ENCODE results near the gene ZNF780A. TPM values are rescaled to one million over a fixed set of nuclear protein-coding genes. Genes with fewer than 3 reads are reported as not detected.
"Not testable (repeated sequence)": the region's sequence is repeated elsewhere in the genome, so short reads cannot be mapped to it uniquely, and the experiment has no call there.

ZNF780A gene
- total and polyA plus RNA-seq, 7 experiments from 2014 or later: 13.9 to 49.5 (median 21.2) TPM

- H3K27ac ChIP-seq (ENCODE audit: low read depth, low read length): no peak overlapping the region
- CTCF ChIA-PET: no interaction called here
- H3K4me1 ChIP-seq (ENCODE audit: control insufficient read depth in 2 of 2, insufficient read depth in 2 of 2, low read length in 2 of 2): peaks cover 12% of the 10 kb centered on the region in 2 donors
- peaks cover 0 to 15% (median 0%) of the 10 kb centered on the region in 3 experiments for H3K9me3 ChIP-seq (ENCODE audit: control insufficient read depth in 2 of 3, low read length in 3 of 3)
- H3K36me3 ChIP-seq (ENCODE audit: control insufficient read depth in 2 of 3, insufficient read depth in 3 of 3, low read length in 3 of 3): peaks cover 0 to 16% (median 0%) of the 10 kb centered on the region in 3 experiments
- intact Hi-C loops (cut with micrococcal nuclease): loop anchor here (1.0 to 5.0 kb wide), 3 partner anchors 37 to 58 kb away; partner anchors contain the start of gene ZNF780A (in 1 of the 2)
- ATAC-seq: no peak
- no peak for DNase-seq
- peak overlapping the region in 5 of 9 donors; percentile 12 to 83 (median 64) for H3K27ac Mint-ChIP-seq
- POLR2A ChIA-PET: interaction anchor here (2.8 kb wide), 1 partner anchor 36 kb away, joined by 12 read pairs; the partner anchor contains the start of gene ZNF780A
- peaks cover 20 to 49% (median 38%) of the 10 kb centered on the region in 5 donors for H3K36me3 Mint-ChIP-seq
- H3K4me3 ChIP-seq (ENCODE audit: low read length): peak overlapping the region; percentile 81
- peaks cover 0 to 11% (median 3%) of the 10 kb centered on the region in 5 donors for H3K27me3 Mint-ChIP-seq
- H3K9me3 Mint-ChIP-seq: peaks cover 0 to 36% (median 17%) of the 10 kb centered on the region in 11 donors
- peak overlapping the region; percentile 97 to 100 (median 99) for H3K4me3 Mint-ChIP-seq
- no peaks in the 10 kb centered on the region for H3K27me3 ChIP-seq (ENCODE audit: control insufficient read depth in 2 of 2, insufficient read depth in 2 of 2, low read length in 2 of 2)
- H3K4me1 Mint-ChIP-seq: peaks cover 31 to 69% (median 54%) of the 10 kb centered on the region in 7 donors
Observed at GRCh38 chr19:40054632-40055031, 36.1 kb downstream of the ZNF780A start.

GRCh38 chr19:40053491-40053890 is 37.3 kb downstream of the ZNF780A start:
- DNase-seq (no peak), ATAC-seq (no peak)
- Mint-ChIP-seq H3K4me1 (peaks cover 31 to 71% (median 57%) of the 10 kb centered on the region in 7 donors), H3K9me3 (peaks cover 3 to 35% (median 9%) of the 10 kb centered on the region in 11 donors), H3K36me3 (peaks cover 21 to 56% (median 47%) of the 10 kb centered on the region in 5 donors), H3K4me3 (peak overlapping the region in 9 of 10 donors; percentile 29 to 100 (median 97)), H3K27ac (peak overlapping the region in 1 of 9 donors; percentile 49), H3K27me3 (peaks cover 0 to 3% (median 0%) of the 10 kb centered on the region in 5 donors)
- peaks cover 12% of the 10 kb centered on the region in 2 donors for H3K4me1 ChIP-seq (ENCODE audit: control insufficient read depth in 2 of 2, insufficient read depth in 2 of 2, low read length in 2 of 2)
- intact Hi-C loops (cut with micrococcal nuclease): loop anchor here in 1 of 2 donors (5.0 kb wide), 1 partner anchor 36 kb away; no protein-coding TSS in a partner anchor
- no peak overlapping the region for H3K27ac ChIP-seq (ENCODE audit: low read depth, low read length)
- peaks cover 0 to 26% (median 0%) of the 10 kb centered on the region in 3 experiments for H3K36me3 ChIP-seq (ENCODE audit: control insufficient read depth in 2 of 3, insufficient read depth in 3 of 3, low read length in 3 of 3)
- CTCF ChIA-PET: no interaction called here
- H3K27me3 ChIP-seq (ENCODE audit: control insufficient read depth in 2 of 2, insufficient read depth in 2 of 2, low read length in 2 of 2): no peaks in the 10 kb centered on the region
- no peak overlapping the region for H3K4me3 ChIP-seq (ENCODE audit: low read length)
- POLR2A ChIA-PET: no interaction called here
- H3K9me3 ChIP-seq (ENCODE audit: control insufficient read depth in 2 of 3, low read length in 3 of 3): peaks cover 0 to 5% (median 0%) of the 10 kb centered on the region in 3 experiments

- H3K4me1 Mint-ChIP-seq; H3K27me3 ChIP-seq (ENCODE audit: control insufficient read depth in 2 of 2, insufficient read depth in 2 of 2, low read length in 2 of 2); CTCF ChIA-PET; H3K27ac Mint-ChIP-seq; H3K27me3 Mint-ChIP-seq; DNase-seq; H3K27ac ChIP-seq (ENCODE audit: low read depth, low read length); ATAC-seq; H3K4me3 ChIP-seq (ENCODE audit: low read length); H3K4me1 ChIP-seq (ENCODE audit: control insufficient read depth in 2 of 2, insufficient read depth in 2 of 2, low read length in 2 of 2); H3K4me3 Mint-ChIP-seq; intact Hi-C loops (cut with micrococcal nuclease); POLR2A ChIA-PET: not testable (repeated sequence)
- Mint-ChIP-seq H3K9me3 (peaks cover 19 to 64% (median 45%) of the 10 kb centered on the region in 11 donors), H3K36me3 (peaks cover 37 to 56% (median 40%) of the 10 kb centered on the region in 5 donors)
- H3K9me3 ChIP-seq (ENCODE audit: control insufficient read depth in 2 of 3, low read length in 3 of 3): peaks cover 0 to 27% (median 16%) of the 10 kb centered on the region in 3 experiments
- H3K36me3 ChIP-seq (ENCODE audit: control insufficient read depth in 2 of 3, insufficient read depth in 3 of 3, low read length in 3 of 3): peaks cover 20 to 36% (median 32%) of the 10 kb centered on the region in 3 experiments
Observed at GRCh38 chr19:40041718-40042117, 49.0 kb downstream of the ZNF780A start.

- Mint-ChIP-seq H3K9me3 (peaks cover 0 to 66% (median 44%) of the 10 kb centered on the region in 11 donors), H3K36me3 (peaks cover 3 to 50% (median 21%) of the 10 kb centered on the region in 5 donors)
- H3K27me3 ChIP-seq (ENCODE audit: control insufficient read depth in 2 of 2, insufficient read depth in 2 of 2, low read length in 2 of 2); H3K27me3 Mint-ChIP-seq; POLR2A ChIA-PET; intact Hi-C loops (cut with micrococcal nuclease); CTCF ChIA-PET; H3K4me1 Mint-ChIP-seq; H3K4me1 ChIP-seq (ENCODE audit: control insufficient read depth in 2 of 2, insufficient read depth in 2 of 2, low read length in 2 of 2); H3K36me3 ChIP-seq (ENCODE audit: control insufficient read depth in 2 of 3, insufficient read depth in 3 of 3, low read length in 3 of 3); ATAC-seq; DNase-seq; H3K27ac ChIP-seq (ENCODE audit: low read depth, low read length); H3K4me3 Mint-ChIP-seq; H3K27ac Mint-ChIP-seq; H3K4me3 ChIP-seq (ENCODE audit: low read length): not testable (repeated sequence)
- peaks cover 21 to 44% (median 21%) of the 10 kb centered on the region in 3 experiments for H3K9me3 ChIP-seq (ENCODE audit: control insufficient read depth in 2 of 3, low read length in 3 of 3)
Observed at GRCh38 chr19:40038047-40038446, 52.7 kb downstream of the ZNF780A start.

GRCh38 chr19:40035996-40036395 is 54.7 kb downstream of the ZNF780A start:
- POLR2A ChIA-PET: no interaction called here
- intact Hi-C loops (cut with micrococcal nuclease): no loop called here
- H3K9me3 ChIP-seq (ENCODE audit: control insufficient read depth in 2 of 3, low read length in 3 of 3): peaks cover 22 to 57% (median 25%) of the 10 kb centered on the region in 3 experiments
- DNase-seq: no peak
- Mint-ChIP-seq H3K9me3 (peaks cover 0 to 74% (median 48%) of the 10 kb centered on the region in 11 donors), H3K36me3 (peaks cover 3 to 54% (median 27%) of the 10 kb centered on the region in 5 donors), H3K27me3 (no peaks in the 10 kb centered on the region), H3K4me1 (no peaks in the 10 kb centered on the region), H3K4me3 (no peak overlapping the region), H3K27ac (no peak overlapping the region)
- CTCF ChIA-PET: interaction anchor here (0.6 kb wide), 1 partner anchor 60 kb away, joined by 3 read pairs; no protein-coding TSS in a partner anchor
- no peak for ATAC-seq
- no peaks in the 10 kb centered on the region for H3K4me1 ChIP-seq (ENCODE audit: control insufficient read depth in 2 of 2, insufficient read depth in 2 of 2, low read length in 2 of 2)
- H3K36me3 ChIP-seq (ENCODE audit: control insufficient read depth in 2 of 3, insufficient read depth in 3 of 3, low read length in 3 of 3): no peaks in the 10 kb centered on the region
- no peaks in the 10 kb centered on the region for H3K27me3 ChIP-seq (ENCODE audit: control insufficient read depth in 2 of 2, insufficient read depth in 2 of 2, low read length in 2 of 2)
- H3K27ac ChIP-seq (ENCODE audit: low read depth, low read length): no peak overlapping the region
- H3K4me3 ChIP-seq (ENCODE audit: low read length): no peak overlapping the region

- Mint-ChIP-seq H3K27ac (no peak overlapping the region), H3K4me1 (no peaks in the 10 kb centered on the region), H3K4me3 (no peak overlapping the region), H3K36me3 (peaks cover 4 to 63% (median 41%) of the 10 kb centered on the region in 5 donors), H3K9me3 (peaks cover 4 to 88% (median 57%) of the 10 kb centered on the region in 11 donors), H3K27me3 (no peaks in the 10 kb centered on the region)
- ATAC-seq (no peak), DNase-seq (no peak)
- ChIA-PET CTCF (no interaction called here), POLR2A (interaction anchor here (1.6 kb wide), 1 partner anchor 22 kb away, joined by 5 read pairs; the partner anchor contains the start of gene ZNF780B)
- Histone ChIP-seq H3K4me1 (ENCODE audit: control insufficient read depth in 2 of 2, insufficient read depth in 2 of 2, low read length in 2 of 2) (no peaks in the 10 kb centered on the region), H3K27me3 (ENCODE audit: control insufficient read depth in 2 of 2, insufficient read depth in 2 of 2, low read length in 2 of 2) (no peaks in the 10 kb centered on the region), H3K9me3 (ENCODE audit: control insufficient read depth in 2 of 3, low read length in 3 of 3) (peaks cover 25 to 75% (median 25%) of the 10 kb centered on the region in 3 experiments), H3K4me3 (ENCODE audit: low read length) (no peak overlapping the region), H3K36me3 (ENCODE audit: control insufficient read depth in 2 of 3, insufficient read depth in 3 of 3, low read length in 3 of 3) (no peaks in the 10 kb centered on the region), H3K27ac (ENCODE audit: low read depth, low read length) (no peak overlapping the region)
- intact Hi-C loops (cut with micrococcal nuclease): no loop called here
Observed at GRCh38 chr19:40033989-40034560, 56.7 kb downstream of the ZNF780A start.
